PFSK-1 (cell line): ENCODE data around the gene CHRNB1.

Experiments
- POLR2AphosphoS5 ChIP-seq: IDR thresholded peaks from 2 replicates; pipeline ENCODE4 v1.6.1; 2012; ENCODE audit warnings: low read depth, mild to moderate bottlenecking, control low read depth, low read length, moderate library complexity
- SIN3A ChIP-seq: IDR thresholded peaks from 2 replicates; pipeline ENCODE4 v1.6.1; 2012; ENCODE audit warnings: mild to moderate bottlenecking, low read length, moderate library complexity, borderline replicate concordance; ENCODE audit not compliant: insufficient read depth
- TAF1 ChIP-seq: IDR thresholded peaks from 2 replicates; pipeline ENCODE4 v1.6.1; 2012; ENCODE audit warnings: low read length, control low read depth, borderline replicate concordance; ENCODE audit not compliant: insufficient read depth
- TF ChIP-seq, protein P1 (sequence below), 2 experiments: IDR thresholded peaks; 2 replicates each; pipeline versions ENCODE4 v1.6.1 to v1.8.0; 2011 to 2012; ENCODE audit warnings: low read depth in 2 of 2, low read length in 2 of 2, control low read depth in 1 of 2, inconsistent platforms in 1 of 2, mild to moderate bottlenecking in 1 of 2, moderate library complexity in 1 of 2; ENCODE audit not compliant: insufficient read depth in 1 of 2

DNA sequence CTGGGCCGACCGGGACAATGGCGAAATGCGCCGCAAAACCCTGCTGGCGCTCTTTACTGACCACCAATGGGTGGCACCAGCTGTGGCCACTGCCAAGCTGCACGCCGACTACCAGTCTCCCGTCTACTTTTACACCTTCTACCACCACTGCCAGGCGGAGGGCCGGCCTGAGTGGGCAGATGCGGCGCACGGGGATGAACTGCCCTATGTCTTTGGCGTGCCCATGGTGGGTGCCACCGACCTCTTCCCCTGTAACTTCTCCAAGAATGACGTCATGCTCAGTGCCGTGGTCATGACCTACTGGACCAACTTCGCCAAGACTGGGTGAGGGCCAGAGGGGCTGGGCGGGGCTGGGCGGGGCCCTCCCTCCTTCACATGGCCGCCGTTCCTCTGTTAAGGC is 29.1 kb upstream of the CHRNB1 start:
- no peak for TF ChIP-seq SIN3A
- TF ChIP-seq, protein P1, sequence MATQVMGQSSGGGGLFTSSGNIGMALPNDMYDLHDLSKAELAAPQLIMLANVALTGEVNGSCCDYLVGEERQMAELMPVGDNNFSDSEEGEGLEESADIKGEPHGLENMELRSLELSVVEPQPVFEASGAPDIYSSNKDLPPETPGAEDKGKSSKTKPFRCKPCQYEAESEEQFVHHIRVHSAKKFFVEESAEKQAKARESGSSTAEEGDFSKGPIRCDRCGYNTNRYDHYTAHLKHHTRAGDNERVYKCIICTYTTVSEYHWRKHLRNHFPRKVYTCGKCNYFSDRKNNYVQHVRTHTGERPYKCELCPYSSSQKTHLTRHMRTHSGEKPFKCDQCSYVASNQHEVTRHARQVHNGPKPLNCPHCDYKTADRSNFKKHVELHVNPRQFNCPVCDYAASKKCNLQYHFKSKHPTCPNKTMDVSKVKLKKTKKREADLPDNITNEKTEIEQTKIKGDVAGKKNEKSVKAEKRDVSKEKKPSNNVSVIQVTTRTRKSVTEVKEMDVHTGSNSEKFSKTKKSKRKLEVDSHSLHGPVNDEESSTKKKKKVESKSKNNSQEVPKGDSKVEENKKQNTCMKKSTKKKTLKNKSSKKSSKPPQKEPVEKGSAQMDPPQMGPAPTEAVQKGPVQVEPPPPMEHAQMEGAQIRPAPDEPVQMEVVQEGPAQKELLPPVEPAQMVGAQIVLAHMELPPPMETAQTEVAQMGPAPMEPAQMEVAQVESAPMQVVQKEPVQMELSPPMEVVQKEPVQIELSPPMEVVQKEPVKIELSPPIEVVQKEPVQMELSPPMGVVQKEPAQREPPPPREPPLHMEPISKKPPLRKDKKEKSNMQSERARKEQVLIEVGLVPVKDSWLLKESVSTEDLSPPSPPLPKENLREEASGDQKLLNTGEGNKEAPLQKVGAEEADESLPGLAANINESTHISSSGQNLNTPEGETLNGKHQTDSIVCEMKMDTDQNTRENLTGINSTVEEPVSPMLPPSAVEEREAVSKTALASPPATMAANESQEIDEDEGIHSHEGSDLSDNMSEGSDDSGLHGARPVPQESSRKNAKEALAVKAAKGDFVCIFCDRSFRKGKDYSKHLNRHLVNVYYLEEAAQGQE (IDR thresholded peaks at IDR 0.05; ENCODE audit: insufficient read depth in 1 of 2, low read depth in 2 of 2, low read length in 2 of 2): no peak
- TF ChIP-seq POLR2AphosphoS5: no peak
- no peak for TF ChIP-seq TAF1
